HG03159 (cell line): Measurements from ENCODE around the gene C1orf167.
A peak's percentile ranks its signal among the peaks of the same experiment; 100 is the strongest.
"Not testable (repeated sequence)": the region's sequence is repeated elsewhere in the genome, so short reads cannot be mapped to it uniquely, and the experiment has no call there.

Experiments used
- ATAC-seq: cut with Tn5 transposase; IDR thresholded peaks from one replicate; pipeline ENCODE4 v1.9.1; 2021; ENCODE audit warnings: mild to moderate bottlenecking, moderate library complexity; ENCODE audit not compliant: unreplicated experiment

Gene C1orf167

GRCh38 chr1:11799896-11800295, 37.9 kb downstream of the C1orf167 start:
- no peak for ATAC-seq

GRCh38 chr1:11800391-11800755, 38.4 kb downstream of the C1orf167 start:
- no peak for ATAC-seq

GRCh38 chr1:11800756-11801433, 38.9 kb downstream of the C1orf167 start:
- ATAC-seq, result no peak

- ATAC-seq, result no peak
These were observed 40.6 kb downstream of the C1orf167 start for GRCh38 chr1:11802616-11802972.

- no peak for ATAC-seq
These were observed 41.2 kb downstream of the C1orf167 start for GRCh38 chr1:11802973-11803885.

GRCh38 chr1:11803924-11804665, 42.1 kb downstream of the C1orf167 start:
- not testable (repeated sequence) for ATAC-seq

GRCh38 chr1:11804666-11805421, 42.9 kb downstream of the C1orf167 start:
- ATAC-seq, result no peak

- ATAC-seq, result peak; percentile 77
These were observed 43.7 kb downstream of the C1orf167 start, which contains the start of the genes CLCN6 and MTHFR for GRCh38 chr1:11805422-11806306. Gene CLCN6, plus strand, starts transcription at chr1:11806191. Its CDS starts 72 bp downstream, at chr1:11806263. Gene MTHFR, minus strand, starts transcription at chr1:11805964. Its CDS starts 2,848 bp downstream, at chr1:11803116.

GRCh38 chr1:11806307-11806936, 44.4 kb downstream of the C1orf167 start:
- peak; percentile 46 for ATAC-seq

GRCh38 chr1:11807133-11807532, 45.1 kb downstream of the C1orf167 start:
- ATAC-seq, result no peak

- no peak for ATAC-seq
These were observed 51.0 kb downstream of the C1orf167 start for GRCh38 chr1:11813021-11813420.

- no peak for ATAC-seq
These were observed 55.2 kb downstream of the C1orf167 start for GRCh38 chr1:11817192-11817591.

GRCh38 chr1:11822091-11822490, 60.1 kb downstream of the C1orf167 start:
- ATAC-seq, result no peak

GRCh38 chr1:11823366-11824137, 61.6 kb downstream of the C1orf167 start:
- ATAC-seq, result no peak

GRCh38 chr1:11825131-11825530, 63.1 kb downstream of the C1orf167 start:
- no peak for ATAC-seq

GRCh38 chr1:11826946-11827345, 65.0 kb downstream of the C1orf167 start:
- ATAC-seq, result no peak

GRCh38 chr1:11828511-11828910, 66.5 kb downstream of the C1orf167 start:
- ATAC-seq, result no peak

- ATAC-seq, result no peak
These were observed 70.1 kb downstream of the C1orf167 start for GRCh38 chr1:11831945-11832725.
